Suprapubic skin (tissue), 3 donors: Measurements from ENCODE around the gene DDX49.

ENCODE experiments used
- POLR2AphosphoS5 ChIP-seq, 3 donors: sonication (generic); formaldehyde crosslinking; IDR thresholded peaks; one replicate each; pipeline ENCODE4 v1.6.1; 2017; ENCODE audit warnings: antibody characterized with exemption in 3 of 3
- TF ChIP-seq, protein P1 (sequence below), 2 donors: fragments of 200-600 bp in 1 of 2; fragments of 450-650 bp in 1 of 2; sonication (generic) in 1 of 2; IDR thresholded peaks; one replicate each; pipeline ENCODE4 v1.5.1; 2016 to 2019; ENCODE audit warnings: antibody characterized with exemption in 2 of 2, mild to moderate bottlenecking in 1 of 2, moderate library complexity in 1 of 2

DNA sequence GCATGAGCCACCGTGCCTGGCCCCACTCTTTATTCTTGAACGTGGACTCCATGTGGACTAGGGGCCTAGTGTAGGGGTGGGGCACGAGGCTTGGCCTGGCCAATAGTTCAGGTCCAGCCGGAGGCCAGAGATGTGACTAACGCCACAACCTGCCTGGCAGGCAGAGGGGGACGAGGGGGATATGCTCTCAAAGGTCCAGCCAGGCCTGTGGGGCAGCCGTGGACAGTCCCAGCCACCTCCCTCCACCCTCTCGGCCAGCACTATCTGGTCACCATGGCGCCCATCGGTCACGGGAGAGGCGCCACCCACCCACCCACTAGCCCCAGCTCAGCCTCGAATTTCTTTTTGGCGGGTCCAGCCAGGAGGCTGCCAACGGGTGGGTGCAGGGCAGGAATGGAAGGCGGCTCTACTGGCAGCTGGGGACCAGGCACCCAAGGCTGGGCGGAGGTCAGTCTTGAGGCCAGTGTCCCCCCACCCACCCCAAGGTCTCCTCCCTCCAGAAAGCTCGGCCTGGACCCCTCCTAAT lies 21.4 kb upstream of the DDX49 start:
- TF ChIP-seq, protein P1, sequence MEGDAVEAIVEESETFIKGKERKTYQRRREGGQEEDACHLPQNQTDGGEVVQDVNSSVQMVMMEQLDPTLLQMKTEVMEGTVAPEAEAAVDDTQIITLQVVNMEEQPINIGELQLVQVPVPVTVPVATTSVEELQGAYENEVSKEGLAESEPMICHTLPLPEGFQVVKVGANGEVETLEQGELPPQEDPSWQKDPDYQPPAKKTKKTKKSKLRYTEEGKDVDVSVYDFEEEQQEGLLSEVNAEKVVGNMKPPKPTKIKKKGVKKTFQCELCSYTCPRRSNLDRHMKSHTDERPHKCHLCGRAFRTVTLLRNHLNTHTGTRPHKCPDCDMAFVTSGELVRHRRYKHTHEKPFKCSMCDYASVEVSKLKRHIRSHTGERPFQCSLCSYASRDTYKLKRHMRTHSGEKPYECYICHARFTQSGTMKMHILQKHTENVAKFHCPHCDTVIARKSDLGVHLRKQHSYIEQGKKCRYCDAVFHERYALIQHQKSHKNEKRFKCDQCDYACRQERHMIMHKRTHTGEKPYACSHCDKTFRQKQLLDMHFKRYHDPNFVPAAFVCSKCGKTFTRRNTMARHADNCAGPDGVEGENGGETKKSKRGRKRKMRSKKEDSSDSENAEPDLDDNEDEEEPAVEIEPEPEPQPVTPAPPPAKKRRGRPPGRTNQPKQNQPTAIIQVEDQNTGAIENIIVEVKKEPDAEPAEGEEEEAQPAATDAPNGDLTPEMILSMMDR (IDR thresholded peaks at IDR 0.05): no peak
- TF ChIP-seq POLR2AphosphoS5 (IDR thresholded peaks at IDR 0.05): no peak
